Midbrain (tissue), 1 donor: ENCODE data around the gene PAXIP1.
"Not testable (repeated sequence)": the region's sequence is repeated elsewhere in the genome, so short reads cannot be mapped to it uniquely, and the experiment has no call there.

Experiments
- DNase-seq: peaks from one replicate; lab custom pipeline; 2025; lab: John Stamatoyannopoulos, UW

The PAXIP1 gene

GRCh38 chr7:155003092-155003375 lies at the start of gene PAXIP1:
PAXIP1 (minus strand) TSS chr7:155003124; CDS start chr7:155002929, 195 bp downstream.
- DNase-seq, result no peak

GRCh38 chr7:155051355-155051754 lies 48.4 kb upstream of the PAXIP1 start:
- no peak for DNase-seq

- DNase-seq, result no peak
These were observed 45.1 kb upstream of the PAXIP1 start for GRCh38 chr7:155048006-155048405.

- DNase-seq, result no peak
These were observed 40.8 kb upstream of the PAXIP1 start for GRCh38 chr7:155043756-155044155.

- no peak for DNase-seq
These were observed 35.4 kb upstream of the PAXIP1 start for GRCh38 chr7:155038335-155038734.

- DNase-seq, result not testable (repeated sequence)
These were observed 31.6 kb upstream of the PAXIP1 start for GRCh38 chr7:155034495-155034894.

GRCh38 chr7:155032978-155033377 lies 30.1 kb upstream of the PAXIP1 start:
- DNase-seq, result no peak

- DNase-seq, result no peak
These were observed 25.0 kb upstream of the PAXIP1 start for GRCh38 chr7:155027879-155028278.

GRCh38 chr7:155021699-155022145 lies 18.8 kb upstream of the PAXIP1 start:
- DNase-seq, result no peak

- DNase-seq, result no peak
These were observed 18.1 kb upstream of the PAXIP1 start for GRCh38 chr7:155020996-155021395.

- no peak for DNase-seq
These were observed 14.9 kb upstream of the PAXIP1 start for GRCh38 chr7:155017834-155018233.

- DNase-seq, result no peak
These were observed 8.2 kb upstream of the PAXIP1 start for GRCh38 chr7:155011086-155011485.

GRCh38 chr7:155009570-155010157 lies 6.7 kb upstream of the PAXIP1 start:
- no peak for DNase-seq

- peak; percentile 10 for DNase-seq
These were observed 5.0 kb upstream of the PAXIP1 start for GRCh38 chr7:155007947-155008346.

- peak; percentile 80 for DNase-seq
These were observed 671 bp upstream of the PAXIP1 start for GRCh38 chr7:155003376-155004214.

- peak; percentile 65 for DNase-seq
These were observed 373 bp downstream of the PAXIP1 start for GRCh38 chr7:155002411-155003091.

GRCh38 chr7:155001756-155002410 lies 1.0 kb downstream of the PAXIP1 start:
- DNase-seq, result no peak

GRCh38 chr7:155000795-155001194 lies 2.1 kb downstream of the PAXIP1 start:
- DNase-seq, result no peak

- no peak for DNase-seq
These were observed 4.4 kb downstream of the PAXIP1 start for GRCh38 chr7:154998481-154998880.

GRCh38 chr7:154997840-154998370 lies 5.0 kb downstream of the PAXIP1 start:
- DNase-seq, result no peak

GRCh38 chr7:154996756-154997155 lies 6.2 kb downstream of the PAXIP1 start:
- no peak for DNase-seq

- DNase-seq, result no peak
These were observed 6.8 kb downstream of the PAXIP1 start for GRCh38 chr7:154996101-154996500.
